Stimulated activated CD8-positive, alpha-beta memory T cell treated with anti-CD3 and anti-CD28 coated beads, Interleukin-7, amount 100 ng/mL, for 24 hours (primary cell): ENCODE data around the gene TRIO.

Experiments used
- DNase-seq: peaks from one replicate; pipeline ENCODE4 v3.0.0-alpha.2; 2020; ENCODE audit warnings: low read depth

Gene TRIO

GRCh38 chr5:14330291-14330690, 187.1 kb downstream of the TRIO start:
- DNase-seq: no peak

GRCh38 chr5:14330729-14331385, 187.7 kb downstream of the TRIO start:
- DNase-seq: no peak

GRCh38 chr5:14331386-14331781, 188.2 kb downstream of the TRIO start:
- no peak for DNase-seq

- no peak for DNase-seq
Measured at GRCh38 chr5:14332038-14332631, 189.0 kb downstream of the TRIO start.

- DNase-seq: no peak
Measured at GRCh38 chr5:14332746-14333145, 189.6 kb downstream of the TRIO start.

- no peak for DNase-seq
Measured at GRCh38 chr5:14337593-14337992, 194.5 kb downstream of the TRIO start.

GRCh38 chr5:14339468-14339867, 196.3 kb downstream of the TRIO start:
- DNase-seq: no peak

- no peak for DNase-seq
Measured at GRCh38 chr5:14341571-14342230, 198.6 kb downstream of the TRIO start.

- DNase-seq: no peak
Measured at GRCh38 chr5:14342306-14342705, 199.2 kb downstream of the TRIO start.

- no peak for DNase-seq
Measured at GRCh38 chr5:14343376-14343775, 200.2 kb downstream of the TRIO start.

GRCh38 chr5:14347522-14347921, 204.4 kb downstream of the TRIO start:
- no peak for DNase-seq

- no peak for DNase-seq
Measured at GRCh38 chr5:14348142-14348541, 205.0 kb downstream of the TRIO start.

GRCh38 chr5:14349029-14349428, 205.9 kb downstream of the TRIO start:
- no peak for DNase-seq

GRCh38 chr5:14351086-14351661, 208.0 kb downstream of the TRIO start:
- DNase-seq: no peak

- DNase-seq: peak; percentile 27
Measured at GRCh38 chr5:14351845-14352712, 208.9 kb downstream of the TRIO start.

- no peak for DNase-seq
Measured at GRCh38 chr5:14353726-14354474, 210.8 kb downstream of the TRIO start.

GRCh38 chr5:14355391-14355790, 212.2 kb downstream of the TRIO start:
- DNase-seq: no peak

GRCh38 chr5:14356305-14356704, 213.2 kb downstream of the TRIO start:
- no peak for DNase-seq

GRCh38 chr5:14357441-14357840, 214.3 kb downstream of the TRIO start:
- DNase-seq: no peak

- no peak for DNase-seq
Measured at GRCh38 chr5:14357851-14358250, 214.7 kb downstream of the TRIO start.

GRCh38 chr5:14358536-14358935, 215.4 kb downstream of the TRIO start:
- no peak for DNase-seq
